Muscle of leg (tissue), 11 donors: ENCODE measurements around the gene ZRANB1. TPM values are rescaled to one million over a fixed set of nuclear protein-coding genes. Genes with fewer than 3 reads are reported as not detected.

Experiments used
- DNase-seq: peaks from one replicate; pipeline ENCODE4 v3.0.0; 2013
- H3K27ac ChIP-seq: one replicate; pipeline ENCODE4 v1.5.1; 2013; ENCODE audit warnings: mild to moderate bottlenecking, low read length, control low read depth
- H3K27me3 ChIP-seq: one replicate; pipeline ENCODE4 v1.6.1; 2013; ENCODE audit warnings: low read length; ENCODE audit not compliant: control insufficient read depth, insufficient read depth
- H3K36me3 ChIP-seq: one replicate; pipeline ENCODE4 v1.6.1; 2013; ENCODE audit warnings: low read length; ENCODE audit not compliant: control insufficient read depth, insufficient read depth
- H3K4me1 ChIP-seq: one replicate; pipeline ENCODE4 v1.6.1; 2013; ENCODE audit warnings: low read length; ENCODE audit not compliant: control insufficient read depth, insufficient read depth
- H3K4me3 ChIP-seq: one replicate; pipeline ENCODE4 v1.5.1; 2013; ENCODE audit warnings: low read length, control low read depth
- H3K9me3 ChIP-seq: replicated peaks from 2 replicates; pipeline ENCODE4 v1.6.1; 2013; ENCODE audit warnings: low read depth, low read length; ENCODE audit not compliant: control insufficient read depth
- WGBS: methylation state at CpG from one replicate; pipeline ENCODE4 v1.1.5; 2013; ENCODE audit warnings: missing lambda C conversion rate; ENCODE audit not compliant: insufficient coverage; 5-methylcytosine and 5-hydroxymethylcytosine counted together
- polyA plus RNA-seq, 8 donors: library from polyadenylated mRNA; unstranded; fragments of 120-200 nt; gene quantifications; one replicate each; pipeline versions ENCODE4 v1.2.1 to v1.2.3, GENCODE V29; 2013; ENCODE audit warnings: inconsistent platforms in 1 of 8, low replicate concordance in 1 of 8; ENCODE audit not compliant: insufficient read length in 8 of 8, insufficient read depth in 1 of 8
- total RNA-seq: library from RNA; stranded (reverse); fragments of 120-200 nt; gene quantifications from one replicate; pipeline ENCODE4 v1.2.4, GENCODE V29; 2013

The ZRANB1 gene
- total and polyA plus RNA-seq, 9 donors = 15.2 to 24.7 (median 18.7) TPM

GRCh38 chr10:124997306-124997705, 55.4 kb downstream of the ZRANB1 start:
- WGBS = 94% methylated on average over 10 of the region's 11 CpGs
- Histone ChIP-seq H3K27me3 (no peaks in the 10 kb centered on the region), H3K27ac (no peak overlapping the region), H3K4me3 (no peak overlapping the region), H3K4me1 (peaks cover 41% of the 10 kb centered on the region), H3K36me3 (peaks cover 92% of the 10 kb centered on the region), H3K9me3 (no peaks in the 10 kb centered on the region)
- DNase-seq = peak; percentile 5

- peak; percentile 64 for DNase-seq
- H3K36me3 ChIP-seq = peaks cover 93% of the 10 kb centered on the region
- no peak overlapping the region for H3K27ac ChIP-seq
- no peak overlapping the region for H3K4me3 ChIP-seq
- H3K4me1 ChIP-seq = peaks cover 45% of the 10 kb centered on the region
- H3K27me3 ChIP-seq = no peaks in the 10 kb centered on the region
- H3K9me3 ChIP-seq = no peaks in the 10 kb centered on the region
- 76% methylated on average over 33 of the region's 35 CpGs for WGBS
Observed at GRCh38 chr10:124997771-124998623, 56.1 kb downstream of the ZRANB1 start.

GRCh38 chr10:124998624-124999291, 56.8 kb downstream of the ZRANB1 start:
- Histone ChIP-seq H3K27me3 (no peaks in the 10 kb centered on the region), H3K27ac (peak overlapping the region; percentile 20), H3K4me1 (peaks cover 45% of the 10 kb centered on the region), H3K36me3 (peaks cover 93% of the 10 kb centered on the region), H3K9me3 (no peaks in the 10 kb centered on the region), H3K4me3 (no peak overlapping the region)
- WGBS = 39% methylated on average over 15 of the region's 16 CpGs
- no peak for DNase-seq

GRCh38 chr10:124999433-125000365, 57.8 kb downstream of the ZRANB1 start:
- Histone ChIP-seq H3K36me3 (peaks cover 89% of the 10 kb centered on the region), H3K9me3 (no peaks in the 10 kb centered on the region), H3K27ac (peak overlapping the region; percentile 42), H3K27me3 (no peaks in the 10 kb centered on the region), H3K4me3 (no peak overlapping the region), H3K4me1 (peaks cover 48% of the 10 kb centered on the region)
- peak; percentile 82 for DNase-seq
- WGBS = 75% methylated on average over 29 of the region's 29 CpGs

GRCh38 chr10:125000366-125001312, 58.7 kb downstream of the ZRANB1 start:
- Histone ChIP-seq H3K9me3 (no peaks in the 10 kb centered on the region), H3K4me1 (peaks cover 48% of the 10 kb centered on the region), H3K27ac (peak overlapping the region; percentile 42), H3K36me3 (peaks cover 86% of the 10 kb centered on the region), H3K27me3 (no peaks in the 10 kb centered on the region), H3K4me3 (no peak overlapping the region)
- no peak for DNase-seq
- WGBS = 78% methylated on average over 27 of the region's 35 CpGs

- H3K36me3 ChIP-seq = peaks cover 82% of the 10 kb centered on the region
- DNase-seq = no peak
- no peak overlapping the region for H3K4me3 ChIP-seq
- H3K9me3 ChIP-seq = no peaks in the 10 kb centered on the region
- peak overlapping the region; percentile 59 for H3K27ac ChIP-seq
- H3K4me1 ChIP-seq = peaks cover 53% of the 10 kb centered on the region
- H3K27me3 ChIP-seq = no peaks in the 10 kb centered on the region
- 73% methylated on average over 3 of the region's 21 CpGs for WGBS
Observed at GRCh38 chr10:125001313-125002046, 59.6 kb downstream of the ZRANB1 start.

GRCh38 chr10:125002047-125002422, 60.1 kb downstream of the ZRANB1 start:
- Histone ChIP-seq H3K27ac (no peak overlapping the region), H3K4me1 (peaks cover 59% of the 10 kb centered on the region), H3K27me3 (no peaks in the 10 kb centered on the region), H3K4me3 (no peak overlapping the region), H3K36me3 (peaks cover 76% of the 10 kb centered on the region), H3K9me3 (no peaks in the 10 kb centered on the region)
- DNase-seq = no peak
- WGBS = 90% methylated on average over 12 of the region's 12 CpGs

- Histone ChIP-seq H3K4me3 (no peak overlapping the region), H3K27me3 (no peaks in the 10 kb centered on the region), H3K27ac (no peak overlapping the region), H3K36me3 (peaks cover 71% of the 10 kb centered on the region), H3K9me3 (no peaks in the 10 kb centered on the region), H3K4me1 (peaks cover 64% of the 10 kb centered on the region)
- no peak for DNase-seq
- 85% methylated on average over 27 of the region's 28 CpGs for WGBS
Observed at GRCh38 chr10:125002423-125003145, 60.7 kb downstream of the ZRANB1 start.
